AG04449 (cell line): Measurements from ENCODE around the gene TTN.
A peak's percentile ranks its signal among the peaks of the same experiment; 100 is the strongest.

Experiments
- CTCF ChIA-PET: fragments of 350-600 bp; formaldehyde crosslinking; extraction: SDS; loops from one replicate; lab custom pipeline; 2021; ENCODE audit warnings: antibody characterized with exemption; lab: Yijun Ruan, JAX
- POLR2A ChIA-PET: fragments of 400-600, 350-600 bp; formaldehyde crosslinking; extraction: SDS; loops from one replicate; lab custom pipeline; 2020; ENCODE audit warnings: antibody characterized with exemption, inconsistent platforms; lab: Yijun Ruan, JAX
- DNase-seq: peaks from one replicate; pipeline ENCODE4 v3.0.0-alpha.2; 2010; ENCODE audit warnings: low read depth, low spot score
- H3K4me3 ChIP-seq: 2 replicates; pipeline ENCODE4 v1.5.1; 2011; ENCODE audit warnings: low read depth, mild to moderate bottlenecking, control low read depth, low read length
- CTCF ChIP-seq: IDR thresholded peaks from one replicate; pipeline ENCODE4 v1.5.1; 2011; ENCODE audit warnings: mild to moderate bottlenecking, moderate library complexity, low read length, control low read depth, inconsistent platforms; ENCODE audit not compliant: insufficient read depth; ENCODE audit errors: missing control alignments

Gene TTN

DNA sequence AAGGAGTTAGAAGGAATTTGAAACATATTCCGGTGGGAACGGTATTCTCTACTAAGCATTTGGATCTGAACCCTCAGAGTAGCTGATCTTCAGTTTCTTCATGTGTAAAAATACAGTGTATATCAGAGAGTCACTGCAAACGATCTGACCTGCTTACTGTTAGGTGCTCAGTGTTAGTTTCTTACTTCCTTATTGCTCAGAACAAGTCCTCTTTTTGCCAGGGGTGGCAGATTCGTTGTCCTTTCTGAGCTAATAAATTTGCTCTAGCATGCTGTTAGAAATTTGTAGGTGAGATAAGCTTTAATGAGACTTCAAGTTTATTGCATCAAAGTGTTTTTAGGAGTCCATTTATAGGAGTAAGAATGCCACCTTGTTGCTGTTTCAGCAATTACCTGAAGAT is 311.2 kb downstream of the TTN start:
- H3K4me3 ChIP-seq: no peak overlapping the region
- DNase-seq: no peak
- ChIA-PET CTCF (no interaction called here), POLR2A (no interaction called here)
- no peak for TF ChIP-seq CTCF

- ChIA-PET CTCF (interaction anchor here (0.5 kb wide), 1 partner anchor 33 kb away, joined by 3 read pairs; no protein-coding TSS in a partner anchor), POLR2A (no interaction called here)
- no peak for DNase-seq
- H3K4me3 ChIP-seq: no peak overlapping the region
- TF ChIP-seq CTCF: no peak
These were observed 315.6 kb downstream of the TTN start for GRCh38 chr2:178491612-178492011.

DNA sequence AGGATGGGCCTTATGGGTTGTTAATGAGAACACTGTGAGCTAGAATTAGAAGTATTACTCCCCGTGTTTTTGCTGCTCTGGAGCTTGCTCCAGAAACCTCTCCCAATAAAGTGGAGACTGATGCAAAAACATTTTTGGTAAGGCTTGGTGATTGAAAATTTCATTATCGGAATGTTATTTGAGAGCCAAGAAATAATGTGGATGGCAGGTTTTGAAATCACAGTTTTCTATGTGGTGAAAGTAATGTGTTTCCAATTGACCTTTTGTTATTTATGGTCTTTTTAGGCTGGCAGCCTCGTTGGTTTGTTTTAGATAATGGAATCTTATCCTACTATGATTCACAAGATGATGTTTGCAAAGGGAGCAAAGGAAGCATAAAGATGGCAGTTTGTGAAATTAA is 321.9 kb downstream of the TTN start:
- no peak overlapping the region for H3K4me3 ChIP-seq
- CTCF ChIA-PET: no interaction called here
- no peak for DNase-seq
- POLR2A ChIA-PET: no interaction called here
- TF ChIP-seq CTCF: no peak

DNA sequence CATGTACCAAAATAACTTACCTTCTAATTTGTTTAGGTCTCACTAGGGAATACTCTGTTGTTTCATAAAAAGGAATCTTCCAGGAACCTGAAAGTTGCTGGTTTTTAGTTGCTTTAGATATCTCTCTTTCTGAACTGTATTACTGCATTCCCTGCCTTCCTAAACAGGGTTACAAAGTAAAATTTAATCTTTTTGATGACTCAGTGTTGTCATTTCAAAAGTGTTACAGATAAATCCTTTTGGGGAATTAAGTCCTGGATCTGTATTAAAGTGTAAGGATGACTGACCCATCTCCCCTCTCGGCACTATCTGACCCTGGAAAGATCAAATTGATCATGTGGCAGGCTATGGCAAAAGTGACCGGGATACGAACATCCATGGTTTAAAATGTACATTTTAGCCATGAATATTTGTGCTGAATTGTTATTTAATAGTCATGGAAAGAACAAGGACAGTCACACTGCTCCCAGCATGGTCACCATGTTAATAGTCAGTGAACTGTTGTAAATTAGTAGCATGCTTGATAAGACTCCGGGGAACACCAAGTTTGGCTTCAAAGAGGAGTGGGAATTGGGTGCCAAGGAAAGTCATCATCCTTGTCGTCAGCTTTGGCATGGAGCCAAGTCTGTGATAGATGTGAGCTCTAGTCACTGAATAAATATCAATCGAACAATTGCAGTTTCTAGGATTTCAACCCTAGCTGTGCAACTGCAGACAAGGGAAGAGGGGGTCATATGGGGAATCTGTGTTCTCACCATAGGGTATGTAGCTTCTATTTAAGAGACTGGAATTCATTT is 322.8 kb downstream of the TTN start:
- CTCF ChIA-PET: no interaction called here
- no peak for DNase-seq
- no peak for TF ChIP-seq CTCF
- POLR2A ChIA-PET: no interaction called here
- no peak overlapping the region for H3K4me3 ChIP-seq

- DNase-seq: no peak
- CTCF ChIA-PET: interaction anchor here (0.6 to 1.2 kb wide), 3 partner anchors 12 to 1201 kb away, joined by 3 read pairs; no protein-coding TSS in a partner anchor
- POLR2A ChIA-PET: no interaction called here
- no peak for TF ChIP-seq CTCF
- H3K4me3 ChIP-seq: peak overlapping the region; percentile 27
These were observed 324.8 kb downstream of the TTN start for GRCh38 chr2:178482437-178482836.
